ENCODE data around the gene GOLGA6L26. TPM values are rescaled to one million over a fixed set of nuclear protein-coding genes. Genes with fewer than 3 reads are reported as not detected.
"Not testable (repeated sequence)": the region's sequence is repeated elsewhere in the genome, so short reads cannot be mapped to it uniquely, and the experiment has no call there.

GOLGA6L26 gene
- not detected for total RNA-seq

- DNase-seq; ATAC-seq (replicated peaks in 1 of 2); H3K36me3 Mint-ChIP-seq (ENCODE audit: insufficient read depth in 2 of 2); H3K27ac Mint-ChIP-seq; H3K4me3 Mint-ChIP-seq; H3K4me1 Mint-ChIP-seq (ENCODE audit: low read depth); H3K27me3 Mint-ChIP-seq (ENCODE audit: low read depth); H3K9me3 Mint-ChIP-seq: not testable (repeated sequence)
Observed at GRCh38 chr15:23334096-23334495, at the start of gene GOLGA6L26. Gene GOLGA6L26, minus strand, starts transcription at chr15:23334196. Its CDS starts 61 bp downstream, at chr15:23334135.

- H3K4me1 Mint-ChIP-seq (ENCODE audit: low read depth); ATAC-seq (replicated peaks in 1 of 2); H3K4me3 Mint-ChIP-seq; DNase-seq; H3K9me3 Mint-ChIP-seq; H3K36me3 Mint-ChIP-seq (ENCODE audit: insufficient read depth in 2 of 2); H3K27ac Mint-ChIP-seq: not testable (repeated sequence)
- H3K27me3 Mint-ChIP-seq (ENCODE audit: low read depth): peaks cover 12% of the 10 kb centered on the region
Observed at GRCh38 chr15:23381192-23381591, 47.2 kb upstream of the GOLGA6L26 start.

- H3K27me3 Mint-ChIP-seq (ENCODE audit: low read depth): peaks cover 14% of the 10 kb centered on the region
- not testable (repeated sequence) for H3K4me1 Mint-ChIP-seq (ENCODE audit: low read depth); ATAC-seq (replicated peaks in 1 of 2); H3K9me3 Mint-ChIP-seq; H3K27ac Mint-ChIP-seq; H3K4me3 Mint-ChIP-seq; H3K36me3 Mint-ChIP-seq (ENCODE audit: insufficient read depth in 2 of 2); DNase-seq
Observed at GRCh38 chr15:23380700-23381099, 46.7 kb upstream of the GOLGA6L26 start.

GRCh38 chr15:23378946-23379345, 45.0 kb upstream of the GOLGA6L26 start:
- H3K27ac Mint-ChIP-seq; ATAC-seq (replicated peaks in 1 of 2); H3K36me3 Mint-ChIP-seq (ENCODE audit: insufficient read depth in 2 of 2); H3K4me1 Mint-ChIP-seq (ENCODE audit: low read depth); H3K27me3 Mint-ChIP-seq (ENCODE audit: low read depth); H3K9me3 Mint-ChIP-seq; DNase-seq; H3K4me3 Mint-ChIP-seq: not testable (repeated sequence)

- ATAC-seq (replicated peaks in 1 of 2); DNase-seq; H3K4me3 Mint-ChIP-seq; H3K36me3 Mint-ChIP-seq (ENCODE audit: insufficient read depth in 2 of 2); H3K9me3 Mint-ChIP-seq; H3K27me3 Mint-ChIP-seq (ENCODE audit: low read depth); H3K27ac Mint-ChIP-seq; H3K4me1 Mint-ChIP-seq (ENCODE audit: low read depth): not testable (repeated sequence)
Observed at GRCh38 chr15:23374226-23374625, 40.2 kb upstream of the GOLGA6L26 start.

- H3K4me3 Mint-ChIP-seq; H3K4me1 Mint-ChIP-seq (ENCODE audit: low read depth); H3K36me3 Mint-ChIP-seq (ENCODE audit: insufficient read depth in 2 of 2); ATAC-seq (replicated peaks in 1 of 2); H3K27ac Mint-ChIP-seq; DNase-seq; H3K27me3 Mint-ChIP-seq (ENCODE audit: low read depth); H3K9me3 Mint-ChIP-seq: not testable (repeated sequence)
Observed at GRCh38 chr15:23372891-23373600, 39.0 kb upstream of the GOLGA6L26 start.

- DNase-seq: no peak
- no peak overlapping the region for H3K27ac Mint-ChIP-seq
- H3K27me3 Mint-ChIP-seq (ENCODE audit: low read depth): peaks cover 8% of the 10 kb centered on the region
- no peaks in the 10 kb centered on the region for H3K4me1 Mint-ChIP-seq (ENCODE audit: low read depth)
- no peak for ATAC-seq (replicated peaks in 1 of 2)
- H3K4me3 Mint-ChIP-seq: no peak overlapping the region
- H3K36me3 Mint-ChIP-seq (ENCODE audit: insufficient read depth in 2 of 2): no peaks in the 10 kb centered on the region
- H3K9me3 Mint-ChIP-seq: no peaks in the 10 kb centered on the region
Observed at GRCh38 chr15:23372284-23372683, 38.3 kb upstream of the GOLGA6L26 start.

GRCh38 chr15:23371868-23372267, 37.9 kb upstream of the GOLGA6L26 start:
- H3K9me3 Mint-ChIP-seq; H3K4me1 Mint-ChIP-seq (ENCODE audit: low read depth); H3K27ac Mint-ChIP-seq; H3K27me3 Mint-ChIP-seq (ENCODE audit: low read depth); DNase-seq; ATAC-seq (replicated peaks in 1 of 2); H3K4me3 Mint-ChIP-seq; H3K36me3 Mint-ChIP-seq (ENCODE audit: insufficient read depth in 2 of 2): not testable (repeated sequence)

- not testable (repeated sequence) for H3K9me3 Mint-ChIP-seq; H3K27me3 Mint-ChIP-seq (ENCODE audit: low read depth); H3K4me3 Mint-ChIP-seq; H3K4me1 Mint-ChIP-seq (ENCODE audit: low read depth); H3K27ac Mint-ChIP-seq; DNase-seq; ATAC-seq (replicated peaks in 1 of 2); H3K36me3 Mint-ChIP-seq (ENCODE audit: insufficient read depth in 2 of 2)
Observed at GRCh38 chr15:23371134-23371533, 37.1 kb upstream of the GOLGA6L26 start.

GRCh38 chr15:23370578-23370977, 36.6 kb upstream of the GOLGA6L26 start:
- H3K27ac Mint-ChIP-seq: no peak overlapping the region
- no peak for ATAC-seq (replicated peaks in 1 of 2)
- no peak for DNase-seq
- no peak overlapping the region for H3K4me3 Mint-ChIP-seq
- H3K9me3 Mint-ChIP-seq: no peaks in the 10 kb centered on the region
- no peaks in the 10 kb centered on the region for H3K4me1 Mint-ChIP-seq (ENCODE audit: low read depth)
- no peaks in the 10 kb centered on the region for H3K27me3 Mint-ChIP-seq (ENCODE audit: low read depth)
- H3K36me3 Mint-ChIP-seq (ENCODE audit: insufficient read depth in 2 of 2): no peaks in the 10 kb centered on the region

- H3K4me1 Mint-ChIP-seq (ENCODE audit: low read depth); ATAC-seq (replicated peaks in 1 of 2); H3K27ac Mint-ChIP-seq: not testable (repeated sequence)
Observed at GRCh38 chr15:23364261-23364660, 30.3 kb upstream of the GOLGA6L26 start.

GRCh38 chr15:23362622-23363021, 28.6 kb upstream of the GOLGA6L26 start:
- H3K36me3 Mint-ChIP-seq (ENCODE audit: insufficient read depth in 2 of 2); DNase-seq; ATAC-seq (replicated peaks in 1 of 2); H3K4me1 Mint-ChIP-seq (ENCODE audit: low read depth); H3K27ac Mint-ChIP-seq; H3K4me3 Mint-ChIP-seq; H3K9me3 Mint-ChIP-seq; H3K27me3 Mint-ChIP-seq (ENCODE audit: low read depth): not testable (repeated sequence)

More at GRCh38 chr15:23364261-23364660, 30.3 kb upstream of the GOLGA6L26 start:
- DNase-seq; H3K4me3 Mint-ChIP-seq; H3K36me3 Mint-ChIP-seq (ENCODE audit: insufficient read depth in 2 of 2); H3K9me3 Mint-ChIP-seq; H3K27me3 Mint-ChIP-seq (ENCODE audit: low read depth): not testable (repeated sequence)

GRCh38 chr15:23354448-23354847, 20.5 kb upstream of the GOLGA6L26 start, which contains the start of gene GOLGA8S:
Gene GOLGA8S, plus strand, starts transcription at chr15:23354748. Its CDS starts 62 bp downstream, at chr15:23354810.
- ATAC-seq (replicated peaks in 1 of 2); DNase-seq; H3K4me3 Mint-ChIP-seq; H3K27ac Mint-ChIP-seq; H3K27me3 Mint-ChIP-seq (ENCODE audit: low read depth); H3K36me3 Mint-ChIP-seq (ENCODE audit: insufficient read depth in 2 of 2); H3K4me1 Mint-ChIP-seq (ENCODE audit: low read depth); H3K9me3 Mint-ChIP-seq: not testable (repeated sequence)

GRCh38 chr15:23311233-23311632, 22.8 kb downstream of the GOLGA6L26 start:
- not testable (repeated sequence) for H3K9me3 Mint-ChIP-seq; H3K27me3 Mint-ChIP-seq (ENCODE audit: low read depth); ATAC-seq (replicated peaks in 1 of 2); H3K4me3 Mint-ChIP-seq; H3K27ac Mint-ChIP-seq; H3K36me3 Mint-ChIP-seq (ENCODE audit: insufficient read depth in 2 of 2); DNase-seq
- H3K4me1 Mint-ChIP-seq (ENCODE audit: low read depth): peaks cover 15% of the 10 kb centered on the region
